ENCODE measurements around the gene SLC29A2. TPM values are rescaled to one million over a fixed set of nuclear protein-coding genes. Genes with fewer than 3 reads are reported as not detected.

The SLC29A2 gene
- total RNA-seq, 5 donors from 2014 or later (not counting 1 experiment from before 2014, with no cell fraction given), result 8.5 to 14.7 (median 14.4) TPM

- DNase-seq, result no peak
- Mint-ChIP-seq H3K27ac (peak overlapping the region in 1 of 2 donors; percentile 46), H3K36me3 (no peaks in the 10 kb centered on the region), H3K9me3 (no peaks in the 10 kb centered on the region), H3K27me3 (no peaks in the 10 kb centered on the region), H3K4me1 (peaks cover 0 to 17% (median 13%) of the 10 kb centered on the region in 3 donors), H3K4me3 (peak overlapping the region in 1 of 3 donors; percentile 34)
- H3K27me3 ChIP-seq (replicated peaks in 1 of 2; ENCODE audit: control insufficient read depth in 2 of 2, extremely low read depth in 1 of 2, insufficient read depth in 2 of 2, low read length in 1 of 2), result peaks cover 0 to 2% of the 10 kb centered on the region in 2 experiments
- POLR2A ChIA-PET, result no interaction called here
- no peak for ATAC-seq (replicated peaks in 1 of 4)
- H3K27ac ChIP-seq (ENCODE audit: low read length), result no peak overlapping the region
- WGBS (ENCODE audit: insufficient coverage), result 80% methylated on average over 1 of the region's 5 CpGs
- H3K36me3 ChIP-seq (ENCODE audit: control insufficient read depth in 2 of 2, extremely low read depth in 1 of 2, insufficient read depth in 1 of 2, low read length in 1 of 2), result peaks cover 0 to 3% of the 10 kb centered on the region in 2 donors
- H3K4me1 ChIP-seq (ENCODE audit: control insufficient read depth in 1 of 2, extremely low read depth in 1 of 2, insufficient read depth in 2 of 2, low read length in 2 of 2), result peaks cover 6 to 15% of the 10 kb centered on the region in 2 experiments
- no peaks in the 10 kb centered on the region for H3K9me3 ChIP-seq
- no peak overlapping the region for H3K4me3 ChIP-seq (ENCODE audit: control insufficient read depth in 1 of 2, extremely low read depth in 1 of 2, low read length in 1 of 2)
- CTCF ChIA-PET, result no interaction called here
Observed at GRCh38 chr11:66373265-66373664, 1.7 kb upstream of the SLC29A2 start.

DNA sequence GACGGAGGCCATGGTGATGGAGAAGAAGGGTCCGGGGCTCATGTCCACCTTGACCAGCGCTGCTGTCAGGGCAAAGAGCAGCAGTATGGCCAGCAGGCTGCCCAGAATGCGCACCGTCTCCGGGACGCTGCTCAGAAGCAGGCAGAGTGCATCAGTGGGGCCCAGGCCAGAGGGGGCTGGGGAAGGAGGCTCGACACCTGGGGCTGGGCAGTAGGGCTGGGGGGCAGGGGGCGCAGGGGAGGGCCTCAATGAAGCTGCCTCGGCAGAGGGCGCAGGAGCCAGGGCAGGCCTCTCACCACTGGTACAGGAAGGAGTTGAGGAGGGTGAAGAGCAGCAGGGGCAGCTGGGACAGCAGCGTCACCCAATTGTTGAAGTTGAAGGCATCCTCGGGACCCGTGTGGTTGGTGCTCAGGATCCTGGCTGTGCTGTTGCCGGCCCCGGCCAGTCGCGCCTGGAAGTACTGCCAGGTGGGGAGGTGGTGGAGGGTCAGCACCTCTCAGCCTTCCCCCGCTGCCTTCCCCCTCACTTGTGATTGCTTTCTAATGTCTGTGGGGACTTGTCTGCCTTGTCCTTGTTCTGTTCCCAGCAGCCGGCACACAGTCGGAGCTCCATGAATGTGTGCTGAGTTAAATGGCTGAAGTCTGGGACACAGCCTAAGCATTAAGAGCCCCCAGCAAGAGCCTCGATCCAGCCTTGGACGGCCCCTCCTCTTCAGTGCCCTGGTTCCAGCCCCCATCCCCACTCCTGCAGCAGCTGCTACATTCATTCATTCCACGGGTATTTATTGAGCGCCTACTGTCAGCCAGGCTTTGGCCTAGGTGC is 2.3 kb downstream of the SLC29A2 start:
- H3K27me3 ChIP-seq (replicated peaks in 1 of 2; ENCODE audit: control insufficient read depth in 2 of 2, extremely low read depth in 1 of 2, insufficient read depth in 2 of 2, low read length in 1 of 2), result no peaks in the 10 kb centered on the region
- H3K4me1 ChIP-seq (ENCODE audit: control insufficient read depth in 1 of 2, extremely low read depth in 1 of 2, insufficient read depth in 2 of 2, low read length in 2 of 2), result peaks cover 6 to 15% of the 10 kb centered on the region in 2 experiments
- peak overlapping the region; percentile 47 to 89 (median 81) for H3K4me3 Mint-ChIP-seq
- no peak overlapping the region for H3K4me3 ChIP-seq (ENCODE audit: control insufficient read depth in 1 of 2, extremely low read depth in 1 of 2, low read length in 1 of 2)
- ATAC-seq (replicated peaks in 1 of 4), result no peak
- WGBS (ENCODE audit: insufficient coverage), result 92% methylated on average over 17 of the region's 25 CpGs
- no peak overlapping the region for H3K27ac ChIP-seq (ENCODE audit: low read length)
- peaks cover 0 to 17% (median 13%) of the 10 kb centered on the region in 3 donors for H3K4me1 Mint-ChIP-seq
- no peaks in the 10 kb centered on the region for H3K36me3 Mint-ChIP-seq
- H3K27me3 Mint-ChIP-seq, result no peaks in the 10 kb centered on the region
- peaks cover 0 to 21% of the 10 kb centered on the region in 2 donors for H3K36me3 ChIP-seq (ENCODE audit: control insufficient read depth in 2 of 2, extremely low read depth in 1 of 2, insufficient read depth in 1 of 2, low read length in 1 of 2)
- ChIA-PET POLR2A (no interaction called here), CTCF (no interaction called here)
- no peak for DNase-seq
- H3K9me3 Mint-ChIP-seq, result no peaks in the 10 kb centered on the region
- H3K9me3 ChIP-seq, result no peaks in the 10 kb centered on the region
- peak overlapping the region in 1 of 2 donors; percentile 55 for H3K27ac Mint-ChIP-seq

- Mint-ChIP-seq H3K36me3 (no peaks in the 10 kb centered on the region), H3K9me3 (no peaks in the 10 kb centered on the region), H3K4me3 (peak overlapping the region in 1 of 3 donors; percentile 44), H3K4me1 (peaks cover 0 to 17% (median 13%) of the 10 kb centered on the region in 3 donors), H3K27ac (no peak overlapping the region), H3K27me3 (no peaks in the 10 kb centered on the region)
- Histone ChIP-seq H3K9me3 (no peaks in the 10 kb centered on the region), H3K4me1 (ENCODE audit: control insufficient read depth in 1 of 2, extremely low read depth in 1 of 2, insufficient read depth in 2 of 2, low read length in 2 of 2) (peaks cover 6 to 15% of the 10 kb centered on the region in 2 experiments), H3K27ac (ENCODE audit: low read length) (no peak overlapping the region), H3K27me3 (replicated peaks in 1 of 2; ENCODE audit: control insufficient read depth in 2 of 2, extremely low read depth in 1 of 2, insufficient read depth in 2 of 2, low read length in 1 of 2) (no peaks in the 10 kb centered on the region), H3K36me3 (ENCODE audit: control insufficient read depth in 2 of 2, extremely low read depth in 1 of 2, insufficient read depth in 1 of 2, low read length in 1 of 2) (peaks cover 0 to 21% of the 10 kb centered on the region in 2 donors), H3K4me3 (ENCODE audit: control insufficient read depth in 1 of 2, extremely low read depth in 1 of 2, low read length in 1 of 2) (no peak overlapping the region)
- ChIA-PET CTCF (interaction anchor here in 1 of 2 donors (0.6 kb wide), 1 partner anchor 10 kb away, joined by 17 read pairs; no protein-coding TSS in a partner anchor), POLR2A (no interaction called here)
- no peak for DNase-seq
- no peak for ATAC-seq (replicated peaks in 1 of 4)
- 98% methylated on average over 5 of the region's 6 CpGs for WGBS (ENCODE audit: insufficient coverage)
Observed at GRCh38 chr11:66368484-66368883, 3.1 kb downstream of the SLC29A2 start.

- H3K36me3 Mint-ChIP-seq, result no peaks in the 10 kb centered on the region
- H3K27ac Mint-ChIP-seq, result no peak overlapping the region
- ChIA-PET POLR2A (interaction anchor here in 1 of 2 donors (0.6 kb wide), 1 partner anchor 21 kb away, joined by 3 read pairs; no protein-coding TSS in a partner anchor), CTCF (interaction anchor here in 1 of 2 donors (0.6 kb wide), 1 partner anchor 11 kb away, joined by 17 read pairs; no protein-coding TSS in a partner anchor)
- DNase-seq, result no peak
- Histone ChIP-seq H3K36me3 (ENCODE audit: control insufficient read depth in 2 of 2, extremely low read depth in 1 of 2, insufficient read depth in 1 of 2, low read length in 1 of 2) (peaks cover under 1 to 24% of the 10 kb centered on the region in 2 donors), H3K27me3 (replicated peaks in 1 of 2; ENCODE audit: control insufficient read depth in 2 of 2, extremely low read depth in 1 of 2, insufficient read depth in 2 of 2, low read length in 1 of 2) (no peaks in the 10 kb centered on the region), H3K4me3 (ENCODE audit: control insufficient read depth in 1 of 2, extremely low read depth in 1 of 2, low read length in 1 of 2) (no peak overlapping the region), H3K9me3 (no peaks in the 10 kb centered on the region), H3K4me1 (ENCODE audit: control insufficient read depth in 1 of 2, extremely low read depth in 1 of 2, insufficient read depth in 2 of 2, low read length in 2 of 2) (peaks cover 3 to 14% of the 10 kb centered on the region in 2 experiments), H3K27ac (ENCODE audit: low read length) (no peak overlapping the region)
- no peaks in the 10 kb centered on the region for H3K27me3 Mint-ChIP-seq
- no peak for ATAC-seq (replicated peaks in 1 of 4)
- WGBS (ENCODE audit: insufficient coverage), result 93% methylated on average over 15 of the region's 15 CpGs
- H3K4me3 Mint-ChIP-seq, result no peak overlapping the region
- H3K4me1 Mint-ChIP-seq, result peaks cover 0 to 14% (median 12%) of the 10 kb centered on the region in 3 donors
- H3K9me3 Mint-ChIP-seq, result no peaks in the 10 kb centered on the region
Observed at GRCh38 chr11:66367561-66368312, 3.8 kb downstream of the SLC29A2 start.

DNA sequence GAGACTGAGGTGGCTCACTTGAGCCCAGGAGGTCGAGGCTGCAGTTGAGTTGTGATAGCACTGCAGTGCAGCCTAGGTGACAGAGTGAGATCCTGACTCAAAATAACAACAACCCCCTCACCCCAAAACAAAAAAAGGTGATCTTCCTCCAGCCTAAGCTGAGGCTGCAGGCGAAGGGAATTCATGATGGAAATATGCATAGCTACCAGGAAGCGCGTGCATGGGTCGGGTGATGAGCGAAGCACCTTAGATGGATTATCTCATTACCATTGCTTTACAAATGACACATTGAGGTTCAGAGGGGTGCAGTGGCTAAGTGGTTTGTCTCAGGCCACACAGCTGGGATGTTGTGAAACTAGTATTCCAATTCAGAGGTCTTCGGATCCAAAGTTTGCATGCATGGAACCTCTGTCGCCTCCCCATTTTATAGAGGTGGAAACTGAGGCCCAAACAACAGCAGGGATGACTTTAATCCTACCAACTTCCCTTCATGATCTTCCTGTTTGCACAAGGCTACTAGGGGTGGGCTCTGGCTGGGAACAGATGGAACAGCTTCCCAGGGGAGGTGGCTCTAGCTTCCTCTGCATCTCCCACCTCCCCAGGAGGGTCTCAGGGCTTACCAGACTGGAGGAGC is 4.6 kb downstream of the SLC29A2 start:
- Mint-ChIP-seq H3K4me1 (peaks cover 0 to 8% (median 6%) of the 10 kb centered on the region in 3 donors), H3K36me3 (no peaks in the 10 kb centered on the region), H3K4me3 (no peak overlapping the region), H3K27me3 (no peaks in the 10 kb centered on the region), H3K9me3 (no peaks in the 10 kb centered on the region), H3K27ac (peak overlapping the region in 1 of 2 donors; percentile 16)
- POLR2A ChIA-PET, result interaction anchor here (0.6 kb wide), 2 partner anchors 21 to 142 kb away, joined by 3 read pairs; no protein-coding TSS in a partner anchor
- Histone ChIP-seq H3K27ac (ENCODE audit: low read length) (no peak overlapping the region), H3K27me3 (replicated peaks in 1 of 2; ENCODE audit: control insufficient read depth in 2 of 2, extremely low read depth in 1 of 2, insufficient read depth in 2 of 2, low read length in 1 of 2) (no peaks in the 10 kb centered on the region), H3K4me1 (ENCODE audit: control insufficient read depth in 1 of 2, extremely low read depth in 1 of 2, insufficient read depth in 2 of 2, low read length in 2 of 2) (peaks cover 0 to 9% of the 10 kb centered on the region in 2 experiments), H3K4me3 (ENCODE audit: control insufficient read depth in 1 of 2, extremely low read depth in 1 of 2, low read length in 1 of 2) (no peak overlapping the region), H3K9me3 (no peaks in the 10 kb centered on the region), H3K36me3 (ENCODE audit: control insufficient read depth in 2 of 2, extremely low read depth in 1 of 2, insufficient read depth in 1 of 2, low read length in 1 of 2) (peaks cover 3 to 26% of the 10 kb centered on the region in 2 donors)
- ATAC-seq (replicated peaks in 1 of 4) (no peak), DNase-seq (no peak)
- no CpG with 5 or more reads among the region's 8 CpGs for WGBS (ENCODE audit: insufficient coverage)
- CTCF ChIA-PET, result no interaction called here

All from T-cell (primary cell).